HTR-8/SVneo (cell line): ENCODE data around the gene MAST4.
"Not testable (repeated sequence)": the region's sequence is repeated elsewhere in the genome, so short reads cannot be mapped to it uniquely, and the experiment has no call there.

Experiments
- DNase-seq: peaks from one replicate; pipeline ENCODE4 v3.0.0; 2011; ENCODE audit warnings: low spot score, mixed read lengths; ENCODE audit not compliant: insufficient read length
- FAIRE-seq: peaks from 2 replicates; lab custom pipeline; 2011; peaks lifted over from hg19 to GRCh38; lab: Jason Lieb, UNC

MAST4 gene

GRCh38 chr5:66684663-66685062, 88.5 kb downstream of the MAST4 start:
- no peak for FAIRE-seq
- DNase-seq = no peak

GRCh38 chr5:66689522-66690220, 93.5 kb downstream of the MAST4 start:
- no peak for DNase-seq
- FAIRE-seq = no peak

- no peak for FAIRE-seq
These were observed 97.8 kb downstream of the MAST4 start for GRCh38 chr5:66694036-66694435.

GRCh38 chr5:66695840-66696239, 99.6 kb downstream of the MAST4 start:
- DNase-seq, FAIRE-seq: not testable (repeated sequence)

More at GRCh38 chr5:66694036-66694435, 97.8 kb downstream of the MAST4 start:
- no peak for DNase-seq

DNA sequence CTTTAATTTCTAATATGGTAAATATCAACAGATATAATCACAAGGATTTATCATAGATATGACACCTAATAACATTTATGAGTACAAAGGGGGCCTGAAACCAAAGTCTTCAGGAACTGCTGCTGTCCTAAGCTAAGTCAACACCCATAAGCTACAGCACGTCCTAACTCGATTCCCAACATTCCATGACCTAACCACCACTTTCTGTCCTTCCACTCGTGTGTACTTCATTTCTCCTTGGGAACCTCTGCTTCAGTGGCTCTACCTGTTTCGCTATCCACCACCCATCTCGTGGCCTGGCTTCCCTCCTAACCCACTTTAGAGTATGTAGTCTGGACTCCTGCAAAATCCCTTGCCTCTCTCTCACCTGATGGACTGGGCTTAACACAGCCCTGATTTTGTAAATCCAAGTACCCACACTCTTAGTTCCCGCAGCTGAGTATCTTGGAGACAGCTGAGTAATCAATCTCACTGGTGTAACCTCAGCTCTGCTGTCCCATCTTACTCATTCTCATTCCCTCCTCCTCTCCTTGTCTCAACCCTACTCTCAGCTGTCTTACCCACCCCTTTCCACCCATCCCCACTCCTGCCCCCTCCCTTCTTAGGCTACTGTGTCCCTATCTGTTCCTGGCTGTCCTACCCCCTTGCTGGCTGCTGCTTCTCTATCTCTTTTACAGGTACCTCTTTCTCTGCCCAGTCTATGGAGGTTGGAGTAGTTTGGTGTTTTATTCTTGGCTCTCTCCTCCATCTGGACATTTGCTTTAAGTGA, 101.8 kb downstream of the MAST4 start:
- no peak for FAIRE-seq

DNA sequence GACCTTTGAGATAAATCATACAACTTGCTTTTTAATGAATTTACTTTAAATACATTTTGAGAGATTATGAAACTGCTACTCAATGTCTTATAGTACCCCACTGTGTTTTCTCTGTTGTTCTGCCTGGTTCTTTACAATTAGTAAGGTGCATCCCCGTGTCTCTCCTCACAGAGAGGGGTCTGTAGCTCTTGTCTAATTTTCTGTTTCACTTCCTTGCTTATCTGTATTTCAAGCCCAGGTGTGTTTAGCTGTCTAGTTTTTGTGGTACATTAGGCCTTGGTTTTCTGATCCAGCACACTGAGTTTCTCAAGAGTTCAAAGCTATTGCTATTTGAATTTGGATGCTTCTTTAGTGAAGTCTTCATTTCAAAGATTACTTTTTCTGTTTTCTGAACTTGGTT, 105.1 kb downstream of the MAST4 start:
- no peak for DNase-seq
- no peak for FAIRE-seq

More for the DNA sequence above, 101.8 kb downstream of the MAST4 start:
- no peak for DNase-seq

GRCh38 chr5:66702426-66702825, 106.2 kb downstream of the MAST4 start:
- no peak for DNase-seq

DNA sequence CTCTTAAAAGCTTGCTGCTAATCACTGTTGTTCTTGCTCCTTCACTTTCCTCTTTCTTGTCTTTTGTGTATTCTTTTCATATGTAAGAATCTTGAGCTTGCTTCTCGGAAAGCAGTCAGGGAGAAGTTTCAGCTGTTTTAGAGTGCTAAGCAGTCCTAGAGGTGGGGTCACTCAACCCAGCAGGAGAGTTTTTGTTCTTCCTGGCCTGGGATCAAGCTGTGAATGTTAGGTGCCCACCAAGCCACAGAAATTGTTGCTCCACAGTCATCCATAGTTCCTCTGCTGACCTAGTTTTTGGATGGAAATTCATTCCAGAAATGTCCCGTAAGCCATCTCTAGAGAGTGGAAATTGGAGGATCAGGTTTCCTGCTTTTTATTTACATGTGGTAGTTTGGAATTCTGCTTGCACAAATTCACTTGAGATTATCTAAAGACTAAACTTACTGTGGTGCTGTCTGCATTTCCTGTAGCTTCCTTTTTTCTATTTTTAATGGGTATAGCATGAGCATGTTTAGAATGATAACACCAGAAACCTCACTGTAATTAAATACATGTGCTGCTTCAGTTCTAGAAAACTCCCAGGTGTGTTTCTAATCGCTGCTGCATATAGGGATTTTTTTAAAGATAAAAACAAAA, 108.7 kb downstream of the MAST4 start:
- DNase-seq (no peak), FAIRE-seq (no peak)

More at GRCh38 chr5:66702426-66702825, 106.2 kb downstream of the MAST4 start:
- no peak for FAIRE-seq

- no peak for DNase-seq
- no peak for FAIRE-seq
These were observed 112.2 kb downstream of the MAST4 start for GRCh38 chr5:66708368-66708767.

DNA sequence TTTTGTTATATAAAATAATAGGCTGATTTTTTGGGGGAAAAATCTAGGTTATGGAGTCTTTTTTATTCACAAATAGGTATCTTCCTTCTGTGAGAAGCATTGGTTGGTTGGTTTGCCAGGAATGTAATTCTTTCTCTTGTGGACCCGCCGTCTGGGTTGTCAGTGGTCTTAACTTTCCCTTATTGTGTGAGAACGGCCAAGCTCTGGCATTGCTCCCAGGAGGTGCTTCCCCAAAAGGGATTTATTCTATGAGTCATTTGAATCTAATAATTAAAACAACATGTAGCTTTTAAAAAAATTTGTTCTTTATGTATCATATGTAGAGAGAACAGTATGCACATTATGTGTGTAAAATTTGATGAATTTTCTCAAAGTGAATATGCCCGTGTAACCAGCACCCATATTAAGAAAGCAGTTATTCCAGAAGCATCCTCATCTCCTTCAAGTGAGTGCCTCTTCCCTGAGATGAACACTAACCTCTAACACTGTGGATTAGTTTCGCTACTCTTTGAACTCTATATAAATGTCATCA, 114.4 kb downstream of the MAST4 start:
- DNase-seq = no peak
- no peak for FAIRE-seq

DNA sequence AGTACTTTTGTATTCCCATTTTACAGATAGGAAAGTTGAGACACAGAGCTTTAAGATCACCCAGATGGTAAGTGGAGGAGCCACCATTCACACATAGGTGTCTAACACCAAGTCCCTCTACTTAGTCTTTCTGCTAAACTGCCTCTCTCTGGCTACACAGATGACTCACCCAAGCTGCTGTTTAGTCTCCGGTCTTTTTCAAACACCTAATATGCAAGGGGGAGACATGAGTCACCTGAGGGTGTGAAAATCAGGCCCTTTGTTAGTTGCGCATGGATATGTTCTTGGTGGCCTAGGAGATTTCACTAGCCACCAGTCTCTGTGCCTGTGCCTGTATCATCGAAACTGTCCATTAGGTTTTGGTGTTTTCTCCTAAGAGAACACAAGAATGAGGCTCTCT, 117.8 kb downstream of the MAST4 start:
- DNase-seq (no peak), FAIRE-seq (no peak)

DNA sequence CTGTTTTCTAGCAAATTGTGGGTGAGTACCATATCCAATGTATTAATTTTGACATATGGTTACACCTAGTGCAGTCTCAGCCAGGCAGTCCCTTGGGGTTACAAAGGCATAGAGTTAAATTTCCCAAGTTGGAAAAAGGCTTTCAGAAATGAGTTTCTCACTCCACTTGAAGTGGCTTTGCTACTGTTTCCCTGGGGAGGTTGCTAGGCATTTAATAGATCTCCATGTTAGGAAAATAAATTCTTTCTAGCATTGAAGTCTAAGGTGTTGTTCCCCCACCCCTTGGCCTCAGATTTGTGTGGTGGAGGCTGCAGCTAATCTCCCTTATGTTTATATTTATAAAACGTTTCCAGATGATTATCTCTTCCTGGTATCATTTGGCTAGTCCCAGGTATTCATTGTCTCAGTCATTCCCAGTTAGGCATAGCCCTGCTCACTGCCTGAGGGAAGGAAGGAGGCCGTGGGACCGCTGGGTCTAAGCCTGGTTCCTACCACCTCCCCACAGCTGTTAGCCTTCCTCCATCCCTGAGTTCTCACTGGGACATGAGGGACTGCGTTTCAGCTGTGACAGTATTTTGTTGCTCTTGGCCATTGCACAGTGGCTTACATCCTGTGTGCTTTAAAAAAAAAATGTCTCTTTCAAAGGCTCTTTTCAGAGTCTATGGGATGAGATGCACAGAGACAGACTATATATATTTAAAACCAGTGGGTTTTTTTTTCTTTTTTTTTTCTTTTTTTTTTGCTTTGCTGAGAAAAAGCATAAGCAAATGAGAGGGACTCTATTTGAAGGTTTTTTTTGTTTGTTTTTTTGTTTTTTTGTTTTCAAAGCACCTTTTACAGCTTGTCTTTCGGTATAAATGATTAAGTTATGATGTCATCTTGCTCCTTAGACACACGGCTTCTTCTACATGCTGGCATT, 121.5 kb downstream of the MAST4 start:
- DNase-seq (no peak), FAIRE-seq (no peak)

DNA sequence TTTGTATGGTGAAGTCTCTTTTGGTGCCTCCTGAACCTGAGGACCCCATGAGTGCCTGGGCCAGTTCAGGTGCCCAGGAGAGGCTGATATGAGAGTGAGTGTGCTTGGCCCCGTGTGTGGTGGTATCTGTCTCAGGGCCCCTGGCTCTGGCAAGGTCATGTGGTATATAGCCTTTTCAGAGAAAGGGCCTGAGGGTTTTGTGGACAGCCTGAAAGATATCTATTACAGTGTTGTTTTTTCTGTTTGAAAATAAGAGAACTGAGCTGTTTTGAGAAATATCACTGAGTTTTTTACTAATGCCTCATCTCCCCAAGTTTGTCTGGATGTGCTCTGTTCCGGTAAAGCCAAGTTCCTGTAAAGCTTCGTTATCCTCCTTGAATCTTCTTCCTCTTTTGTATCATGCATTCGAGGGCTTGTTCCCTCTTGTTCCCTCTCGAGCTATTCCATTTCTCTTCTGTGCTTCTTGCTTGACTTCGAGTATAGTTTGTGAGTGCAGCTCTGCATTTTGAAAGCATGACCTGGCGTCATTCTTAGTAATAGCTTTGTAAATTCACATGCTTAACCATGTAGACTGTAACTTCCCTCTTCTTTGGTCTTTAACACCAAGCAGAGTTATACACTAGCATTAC, 122.3 kb downstream of the MAST4 start:
- DNase-seq (no peak), FAIRE-seq (no peak)

- FAIRE-seq (no peak), DNase-seq (no peak)
These were observed 124.6 kb downstream of the MAST4 start for GRCh38 chr5:66720780-66721179.

DNA sequence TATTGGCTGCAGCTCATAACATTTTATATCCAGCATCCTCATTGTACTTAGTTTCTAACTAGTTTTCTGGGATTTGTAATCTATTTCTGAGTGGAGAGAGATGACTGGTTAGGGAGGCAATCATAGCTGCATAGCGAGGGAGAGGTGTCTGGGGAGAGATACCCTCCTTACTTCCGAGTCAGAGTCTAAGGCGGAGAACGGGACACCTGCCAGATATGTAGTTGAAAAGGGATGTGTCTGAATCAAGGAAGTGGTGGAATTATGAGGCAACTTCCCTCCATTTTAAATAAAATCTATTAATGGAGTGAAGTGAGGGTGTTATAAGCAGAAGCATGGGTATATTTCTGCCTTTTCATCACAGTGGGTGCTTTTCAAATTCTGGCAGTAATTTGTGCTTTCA, 126.5 kb downstream of the MAST4 start:
- DNase-seq (no peak), FAIRE-seq (no peak)

DNA sequence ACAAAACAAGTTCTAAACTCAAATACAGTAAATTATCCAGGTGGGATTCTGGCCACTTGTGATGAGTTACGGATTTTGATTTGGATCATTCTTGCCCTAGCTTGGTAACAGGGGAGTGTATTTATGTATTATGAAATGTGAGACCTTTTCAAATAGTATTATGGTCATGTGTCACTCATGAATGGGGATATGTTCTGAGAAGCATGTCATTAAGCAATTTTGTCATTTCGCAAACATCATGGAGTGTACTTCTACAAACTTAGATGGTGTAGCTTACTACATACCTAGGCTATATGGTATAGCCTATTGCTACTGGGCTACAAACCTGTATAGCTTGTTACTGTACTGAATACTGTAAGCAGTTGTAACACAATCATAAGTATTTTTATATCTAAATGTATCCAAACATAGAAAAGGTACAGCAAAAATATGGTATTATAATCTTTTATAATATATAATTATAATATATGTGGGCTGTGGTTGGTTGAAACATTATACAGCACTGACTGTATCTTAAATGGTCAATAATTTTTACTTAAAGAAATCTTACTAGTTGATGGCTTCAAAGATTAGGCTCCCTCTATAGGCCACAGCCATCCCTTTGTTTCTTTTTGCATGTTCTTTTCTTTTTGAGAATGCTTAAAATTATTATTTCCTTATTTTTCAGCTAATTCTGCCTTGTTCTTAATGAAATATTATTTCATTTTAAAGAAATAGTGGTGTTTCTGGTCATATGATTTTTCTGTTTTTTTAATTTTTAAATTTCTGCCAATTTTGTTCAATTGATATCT, 128.4 kb downstream of the MAST4 start:
- DNase-seq = no peak
- no peak for FAIRE-seq

- FAIRE-seq = no peak
- DNase-seq = no peak
These were observed 131.4 kb downstream of the MAST4 start for GRCh38 chr5:66727630-66728029.

- DNase-seq = no peak
- FAIRE-seq = no peak
These were observed 131.9 kb downstream of the MAST4 start for GRCh38 chr5:66728049-66728448.

DNA sequence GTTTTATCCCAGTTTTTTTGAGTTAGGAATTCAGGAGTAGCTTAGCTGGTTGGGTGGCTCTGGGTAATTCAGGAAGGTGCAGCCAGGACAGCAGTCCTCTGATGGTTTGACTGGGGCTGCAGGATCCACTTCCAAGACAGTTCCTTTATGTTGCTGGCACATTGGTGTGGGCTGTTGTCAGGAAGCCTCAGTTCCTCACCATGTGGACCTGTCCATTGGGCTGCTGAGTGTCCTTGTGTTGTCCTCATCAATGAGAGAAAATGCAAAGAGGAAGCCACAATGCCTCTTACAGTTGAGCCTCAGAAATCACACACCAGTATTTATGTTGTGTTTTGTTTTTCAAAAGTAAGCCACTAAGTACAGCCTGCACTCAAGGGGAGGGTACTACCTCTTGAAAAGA, 140.9 kb downstream of the MAST4 start:
- FAIRE-seq (no peak), DNase-seq (no peak)
